Hippocampal formation (tissue), 2 donors: Measurements from ENCODE around the gene MFSD6L.

Source experiments
- DNase-seq, 2 donors: peaks; one replicate each; lab custom pipeline; 2025; lab: John Stamatoyannopoulos, UW

Gene MFSD6L

GRCh38 chr17:8791910-8792270 is 7.3 kb downstream of the MFSD6L start:
- no peak for DNase-seq

GRCh38 chr17:8791248-8791909 is 7.8 kb downstream of the MFSD6L start:
- DNase-seq, result no peak

- no peak for DNase-seq
Measured at GRCh38 chr17:8789743-8790142, 9.4 kb downstream of the MFSD6L start.

- DNase-seq, result no peak
Measured at GRCh38 chr17:8788998-8789397, 10.2 kb downstream of the MFSD6L start.

GRCh38 chr17:8785547-8786413 is 13.4 kb downstream of the MFSD6L start:
- DNase-seq, result peak; percentile 19 to 40

DNA sequence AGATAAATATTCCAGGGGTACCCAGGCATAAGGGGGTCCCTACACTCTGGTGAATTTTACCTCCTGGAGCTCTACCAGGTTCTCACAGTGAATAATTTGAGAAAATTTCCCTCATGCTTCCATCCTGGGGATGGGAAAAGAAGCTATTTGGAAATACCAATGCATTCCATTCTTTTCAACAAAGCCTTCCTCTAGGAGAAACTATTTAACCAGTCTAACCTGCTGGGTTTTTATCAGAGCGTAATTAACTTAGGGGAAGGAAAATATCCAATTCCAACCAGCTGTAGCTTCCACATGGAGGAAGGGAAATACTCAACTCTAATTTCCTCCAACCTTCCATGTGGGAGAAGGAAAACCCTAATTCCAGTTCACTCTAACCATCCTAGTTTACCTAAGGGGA is 17.0 kb downstream of the MFSD6L start:
- no peak for DNase-seq

DNA sequence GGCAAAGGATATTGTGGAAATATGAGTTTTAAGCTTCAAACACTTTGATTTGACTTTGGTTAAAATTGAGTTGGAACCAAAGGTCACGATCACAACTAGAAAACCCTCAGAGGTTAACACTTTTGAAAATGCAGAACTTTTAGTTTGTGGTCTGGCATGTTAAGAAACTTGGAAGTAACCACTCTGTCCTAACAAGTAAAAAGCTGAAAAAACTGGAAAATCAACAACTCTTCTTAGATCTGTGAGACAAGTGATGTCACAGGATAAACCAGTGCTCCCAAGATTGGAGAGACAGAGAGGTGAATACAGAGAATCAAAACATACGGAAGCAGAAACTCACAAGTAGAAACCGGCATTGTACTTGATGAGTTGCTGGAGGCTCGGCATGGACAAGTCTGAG is 17.4 kb downstream of the MFSD6L start:
- no peak for DNase-seq

DNA sequence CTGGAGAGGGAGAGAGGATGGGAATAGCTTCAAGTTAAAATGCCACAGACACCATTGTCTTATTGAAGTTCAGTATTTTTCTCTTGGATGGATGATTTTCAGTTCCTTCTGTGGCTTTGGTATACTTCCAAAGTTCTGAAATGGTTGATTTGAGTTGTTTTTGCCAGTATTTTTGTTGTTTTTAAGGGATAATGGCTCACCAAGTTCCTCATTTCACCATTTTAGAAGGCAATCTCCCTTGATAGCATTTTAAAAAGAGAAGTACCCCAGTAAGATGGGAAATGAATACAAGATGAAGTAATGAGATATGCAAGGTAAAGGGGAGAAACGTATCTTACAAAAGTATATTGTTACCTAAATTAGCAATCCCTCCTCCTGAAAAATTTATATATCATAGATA is 22.3 kb downstream of the MFSD6L start:
- no peak for DNase-seq

- no peak for DNase-seq
Measured at GRCh38 chr17:8776248-8776647, 22.9 kb downstream of the MFSD6L start.

DNA sequence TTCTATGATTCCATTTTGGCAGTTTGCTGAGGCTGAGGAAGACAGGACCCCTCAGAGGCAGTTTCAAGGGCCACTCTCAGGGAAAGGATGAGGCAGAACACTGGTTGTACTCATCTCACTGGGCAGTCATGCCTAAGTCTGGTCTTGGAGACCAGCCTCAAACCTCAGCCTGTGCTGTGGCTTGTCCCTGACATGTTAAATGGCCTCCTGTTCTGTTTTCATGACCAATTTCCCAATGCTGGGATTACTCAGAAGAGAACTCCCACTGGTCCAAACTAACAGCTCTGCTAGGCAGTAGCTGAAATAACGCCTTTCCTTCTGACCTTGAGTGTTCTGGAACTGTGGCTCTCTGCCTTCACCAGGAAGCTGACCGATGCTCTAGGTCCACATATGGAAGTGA is 32.4 kb downstream of the MFSD6L start:
- DNase-seq, result no peak

DNA sequence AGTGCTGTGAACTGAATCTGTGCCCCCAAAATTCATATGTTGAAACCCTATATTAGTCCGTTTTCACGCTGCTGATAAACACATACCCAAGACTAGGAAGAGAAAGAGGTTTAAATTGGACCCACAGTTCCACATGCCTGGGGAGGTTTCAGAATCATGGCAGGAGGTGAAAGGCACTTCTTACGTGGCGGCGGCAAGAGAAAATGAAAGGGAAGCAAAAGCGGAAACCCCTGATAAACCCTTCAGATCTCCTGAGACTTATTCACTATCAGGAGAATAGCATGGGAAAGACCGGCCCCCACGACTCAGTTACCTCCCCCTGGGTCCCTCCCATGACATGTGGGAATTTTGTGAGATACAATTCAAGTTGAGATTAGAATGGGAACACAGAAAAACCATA is 37.2 kb downstream of the MFSD6L start:
- no peak for DNase-seq

- DNase-seq, result no peak
Measured at GRCh38 chr17:8758137-8758596, 41.0 kb downstream of the MFSD6L start, which contains the start of gene SPDYE4. Gene SPDYE4 (minus strand): TSS chr17:8758546. CDS start chr17:8758382, 164 bp downstream.

GRCh38 chr17:8757189-8757588 is 42.0 kb downstream of the MFSD6L start:
- DNase-seq, result no peak

- no peak for DNase-seq
Measured at GRCh38 chr17:8755590-8756255, 43.4 kb downstream of the MFSD6L start.

- DNase-seq, result no peak
Measured at GRCh38 chr17:8754890-8755289, 44.3 kb downstream of the MFSD6L start.

GRCh38 chr17:8753976-8754440 is 45.2 kb downstream of the MFSD6L start:
- DNase-seq, result no peak

DNA sequence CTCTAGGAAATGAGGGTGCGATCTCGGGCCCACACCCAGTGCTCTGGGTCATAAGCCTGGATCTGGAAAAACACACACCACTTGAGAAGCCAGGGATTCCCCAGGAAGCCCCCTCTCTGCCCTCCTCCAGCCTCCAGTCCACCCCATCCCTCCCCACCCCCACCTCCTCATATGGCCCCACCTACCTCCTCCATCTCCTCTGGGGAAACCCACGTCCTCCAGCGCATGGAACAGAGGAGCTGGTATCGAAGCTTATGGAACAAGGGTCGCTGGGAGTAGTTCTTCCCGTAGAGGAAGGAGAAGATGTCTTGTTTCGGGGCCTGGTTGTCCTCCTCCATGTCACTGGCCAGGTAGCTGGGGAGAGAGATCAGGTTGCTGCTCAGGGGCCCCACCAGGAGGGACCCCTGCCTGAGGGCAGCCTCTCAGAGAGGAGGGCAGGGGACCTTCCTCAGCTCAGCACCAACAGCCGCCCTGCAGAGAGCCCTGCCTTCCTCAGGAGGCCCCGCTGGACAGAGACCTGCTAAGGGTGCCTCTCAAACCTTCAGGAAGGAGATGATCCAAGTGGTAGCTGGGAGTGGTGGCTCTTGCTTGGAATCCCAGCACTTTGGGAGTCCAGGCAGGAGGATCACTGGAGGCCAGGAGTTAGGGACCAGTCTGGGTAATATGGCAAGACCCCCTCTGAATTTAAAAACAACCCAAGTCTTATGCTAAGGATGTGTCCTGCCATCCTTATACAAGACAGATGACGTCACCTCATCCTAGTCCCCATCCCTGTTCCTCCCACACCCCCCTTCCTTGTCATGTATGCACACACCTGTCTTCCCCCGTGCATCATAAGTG is 45.8 kb downstream of the MFSD6L start:
- DNase-seq, result no peak

DNA sequence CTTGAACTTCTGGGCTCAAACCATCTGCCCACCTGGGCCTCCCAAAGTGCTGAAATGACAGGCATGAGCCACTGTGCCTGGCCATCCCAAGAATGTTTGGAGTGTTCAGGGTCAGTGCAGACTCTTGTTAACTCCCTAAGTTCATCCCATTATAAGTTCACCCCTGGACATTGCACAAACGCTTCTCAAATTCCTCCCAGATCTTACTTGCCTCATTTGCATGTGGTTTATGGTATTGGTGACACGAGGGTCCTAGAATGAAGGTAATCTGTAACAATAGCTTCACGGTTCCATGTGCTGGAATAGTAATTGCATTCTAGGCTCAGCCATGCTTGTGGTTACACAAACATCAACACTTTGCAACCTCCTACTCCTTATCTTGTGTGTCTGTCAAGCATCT is 49.5 kb downstream of the MFSD6L start:
- DNase-seq, result no peak

- no peak for DNase-seq
Measured at GRCh38 chr17:8747742-8748141, 51.4 kb downstream of the MFSD6L start.
